ENCODE results near the gene RBM20. TPM values are rescaled to one million over a fixed set of nuclear protein-coding genes. Genes with fewer than 3 reads are reported as not detected.
A peak's percentile ranks its signal among the peaks of the same experiment; 100 is the strongest.

Gene RBM20
- total RNA-seq, 1 experiment from 2014 or later, result 1.2 TPM

- DNase-seq (ENCODE audit: low read depth, low spot score), result no peak
- in situ Hi-C loops (cut with HindIII; ENCODE audit: low pct_unique_long_range_greater_than_20kb, low sequenced_read_pairs), result no loop called here
Observed at GRCh38 chr10:110820321-110820814, 176.2 kb downstream of the RBM20 start.

DNA sequence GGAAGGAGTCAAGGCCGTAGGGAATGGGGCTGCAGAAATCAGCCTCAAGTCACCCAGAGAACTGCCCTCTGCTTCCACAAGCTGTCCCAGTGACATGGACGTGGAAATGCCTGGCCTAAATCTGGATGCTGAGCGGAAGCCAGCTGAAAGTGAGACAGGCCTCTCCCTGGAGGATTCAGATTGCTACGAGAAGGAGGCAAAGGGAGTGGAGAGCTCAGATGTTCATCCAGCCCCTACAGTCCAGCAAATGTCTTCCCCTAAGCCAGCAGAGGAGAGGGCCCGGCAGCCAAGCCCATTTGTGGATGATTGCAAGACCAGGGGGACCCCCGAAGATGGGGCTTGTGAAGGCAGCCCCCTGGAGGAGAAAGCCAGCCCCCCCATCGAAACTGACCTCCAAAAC lies 177.4 kb downstream of the RBM20 start:
- in situ Hi-C loops (cut with HindIII; ENCODE audit: low pct_unique_long_range_greater_than_20kb, low sequenced_read_pairs), result no loop called here
- DNase-seq (ENCODE audit: low read depth, low spot score), result no peak

GRCh38 chr10:110822035-110822711 lies 178.0 kb downstream of the RBM20 start:
- DNase-seq (ENCODE audit: low read depth, low spot score), result no peak
- in situ Hi-C loops (cut with HindIII; ENCODE audit: low pct_unique_long_range_greater_than_20kb, low sequenced_read_pairs), result no loop called here

DNA sequence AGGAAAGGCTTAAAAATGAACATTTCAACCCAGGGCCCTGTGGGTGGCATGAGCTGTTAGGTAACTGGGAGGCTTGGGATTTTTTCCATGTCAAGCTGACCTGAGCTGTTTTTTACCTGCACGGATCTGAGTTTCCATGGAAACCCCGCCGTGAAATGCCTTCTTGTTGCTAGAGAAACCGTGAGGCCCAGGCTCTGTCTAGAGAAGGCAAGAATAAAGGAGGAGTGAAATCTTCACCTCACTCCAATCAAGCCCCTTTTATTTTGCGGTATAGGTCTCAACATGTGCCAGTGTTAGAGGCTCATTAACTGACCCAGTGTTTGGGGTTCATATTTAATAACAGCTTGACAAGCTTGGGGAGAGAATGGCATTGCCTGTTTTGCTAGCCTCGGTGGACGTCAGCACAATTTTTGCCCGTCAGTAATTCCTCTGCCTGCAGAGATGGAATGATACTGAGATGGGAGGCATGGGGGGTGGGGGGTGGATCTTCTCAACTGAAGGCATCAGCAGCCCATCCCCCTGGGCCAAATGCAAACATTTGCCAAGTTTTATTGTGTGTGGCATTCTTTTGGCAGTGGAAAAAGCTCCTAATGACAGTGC lies 178.7 kb downstream of the RBM20 start:
- in situ Hi-C loops (cut with HindIII; ENCODE audit: low pct_unique_long_range_greater_than_20kb, low sequenced_read_pairs), result no loop called here
- no peak for DNase-seq (ENCODE audit: low read depth, low spot score)

DNA sequence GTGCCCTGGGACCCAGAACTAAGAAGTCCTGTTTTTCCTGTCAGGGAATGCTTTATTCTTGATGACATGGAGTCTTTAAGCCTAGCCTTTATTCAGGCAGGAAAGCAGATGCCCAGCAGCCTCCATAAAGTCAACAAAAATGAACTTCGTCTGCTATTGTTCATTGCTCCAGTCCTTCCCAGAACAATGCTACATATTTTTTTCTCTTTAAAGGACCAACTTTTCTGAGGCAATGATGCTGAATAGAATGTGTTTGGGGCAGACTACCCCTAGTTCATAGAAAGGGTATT lies 180.0 kb downstream of the RBM20 start:
- DNase-seq (ENCODE audit: low read depth, low spot score), result no peak
- in situ Hi-C loops (cut with HindIII; ENCODE audit: low pct_unique_long_range_greater_than_20kb, low sequenced_read_pairs), result no loop called here

DNA sequence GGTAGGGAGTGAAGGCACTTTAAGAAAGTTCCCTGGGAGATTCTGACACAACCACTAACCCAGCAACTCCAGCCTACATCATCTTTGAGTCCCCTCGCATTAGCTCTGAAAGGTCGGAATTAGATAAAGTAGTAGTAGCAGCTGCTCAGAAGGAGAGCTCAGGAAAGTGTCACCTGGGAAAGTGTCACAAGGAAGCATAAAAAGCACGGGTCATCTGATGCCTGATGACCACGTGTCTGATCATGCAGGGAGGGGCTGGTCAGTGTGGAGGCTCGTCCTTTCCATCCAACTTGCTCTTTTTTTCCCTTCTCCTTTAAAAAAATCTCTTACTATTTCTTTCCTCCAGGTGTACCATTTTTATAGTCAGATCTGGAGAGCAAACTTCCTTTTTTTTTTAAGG lies 180.5 kb downstream of the RBM20 start:
- no peak for DNase-seq (ENCODE audit: low read depth, low spot score)
- in situ Hi-C loops (cut with HindIII; ENCODE audit: low pct_unique_long_range_greater_than_20kb, low sequenced_read_pairs), result no loop called here

GRCh38 chr10:110825508-110825907 lies 181.4 kb downstream of the RBM20 start:
- no peak for DNase-seq (ENCODE audit: low read depth, low spot score)
- in situ Hi-C loops (cut with HindIII; ENCODE audit: low pct_unique_long_range_greater_than_20kb, low sequenced_read_pairs), result no loop called here

- in situ Hi-C loops (cut with HindIII; ENCODE audit: low pct_unique_long_range_greater_than_20kb, low sequenced_read_pairs), result no loop called here
- no peak for DNase-seq (ENCODE audit: low read depth, low spot score)
Observed at GRCh38 chr10:110827410-110827809, 183.3 kb downstream of the RBM20 start.

DNA sequence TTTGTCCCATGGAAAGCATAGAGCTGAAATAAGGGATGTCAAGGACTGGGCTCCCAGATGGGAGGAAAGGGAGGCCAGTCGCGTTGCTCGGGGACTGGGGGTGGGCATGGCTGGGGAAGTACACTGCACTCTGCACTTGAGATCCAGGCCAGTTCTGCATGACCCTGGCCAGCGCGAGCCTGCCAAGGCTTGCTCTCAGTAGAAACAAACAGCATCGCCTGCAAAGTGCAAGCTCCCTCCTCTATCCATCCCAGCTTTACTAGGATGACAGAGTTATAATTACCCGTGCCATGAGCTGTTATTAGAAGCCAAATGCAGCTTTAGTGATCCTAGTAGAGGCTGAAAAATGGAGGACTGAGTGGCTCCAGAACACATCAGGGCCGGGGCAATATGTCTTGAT lies 183.7 kb downstream of the RBM20 start:
- DNase-seq (ENCODE audit: low read depth, low spot score), result no peak
- in situ Hi-C loops (cut with HindIII; ENCODE audit: low pct_unique_long_range_greater_than_20kb, low sequenced_read_pairs), result no loop called here

- in situ Hi-C loops (cut with HindIII; ENCODE audit: low pct_unique_long_range_greater_than_20kb, low sequenced_read_pairs), result no loop called here
- DNase-seq (ENCODE audit: low read depth, low spot score), result no peak
Observed at GRCh38 chr10:110828525-110828924, 184.4 kb downstream of the RBM20 start.

DNA sequence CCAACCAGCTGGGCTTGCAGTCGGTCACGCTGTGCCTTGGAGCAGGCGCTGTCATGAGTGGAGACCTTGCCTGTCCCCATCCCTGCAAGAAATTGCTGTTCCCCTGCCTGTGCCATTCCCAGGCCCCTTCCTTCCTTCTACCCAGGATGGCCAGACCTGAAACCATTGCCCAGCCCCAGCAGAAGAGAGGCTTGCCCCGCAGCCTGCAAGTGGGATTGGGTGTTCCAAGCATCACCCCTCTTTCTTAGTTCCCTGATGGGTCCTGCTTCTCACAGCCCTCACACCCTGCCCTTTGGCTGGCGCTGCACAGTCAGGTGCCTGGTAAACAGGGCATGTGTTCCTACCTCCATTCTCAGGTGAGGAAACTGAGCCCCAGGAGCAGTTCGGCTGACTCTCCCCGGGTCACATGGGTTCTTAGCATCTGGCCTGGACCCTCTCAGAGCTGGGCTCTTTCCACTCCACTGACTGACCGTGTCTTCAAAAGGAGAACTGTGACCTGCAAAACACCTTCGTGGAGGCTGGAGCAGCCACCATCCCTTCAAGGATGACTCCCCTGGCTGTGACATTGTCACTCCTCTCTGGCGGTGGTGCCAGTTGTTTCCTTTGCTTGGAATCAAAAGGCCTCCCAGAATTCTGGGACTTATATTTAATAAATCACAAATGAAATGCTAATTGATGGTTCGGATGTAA lies 185.7 kb downstream of the RBM20 start:
- in situ Hi-C loops (cut with HindIII; ENCODE audit: low pct_unique_long_range_greater_than_20kb, low sequenced_read_pairs), result no loop called here

GRCh38 chr10:110833234-110833940 lies 189.3 kb downstream of the RBM20 start:
- in situ Hi-C loops (cut with HindIII; ENCODE audit: low pct_unique_long_range_greater_than_20kb, low sequenced_read_pairs), result no loop called here
- no peak for DNase-seq (ENCODE audit: low read depth, low spot score)

More for the DNA sequence above, 185.7 kb downstream of the RBM20 start:
- DNase-seq (ENCODE audit: low read depth, low spot score), result no peak

GRCh38 chr10:110833941-110834628 lies 189.9 kb downstream of the RBM20 start:
- DNase-seq (ENCODE audit: low read depth, low spot score), result no peak
- in situ Hi-C loops (cut with HindIII; ENCODE audit: low pct_unique_long_range_greater_than_20kb, low sequenced_read_pairs), result no loop called here

DNA sequence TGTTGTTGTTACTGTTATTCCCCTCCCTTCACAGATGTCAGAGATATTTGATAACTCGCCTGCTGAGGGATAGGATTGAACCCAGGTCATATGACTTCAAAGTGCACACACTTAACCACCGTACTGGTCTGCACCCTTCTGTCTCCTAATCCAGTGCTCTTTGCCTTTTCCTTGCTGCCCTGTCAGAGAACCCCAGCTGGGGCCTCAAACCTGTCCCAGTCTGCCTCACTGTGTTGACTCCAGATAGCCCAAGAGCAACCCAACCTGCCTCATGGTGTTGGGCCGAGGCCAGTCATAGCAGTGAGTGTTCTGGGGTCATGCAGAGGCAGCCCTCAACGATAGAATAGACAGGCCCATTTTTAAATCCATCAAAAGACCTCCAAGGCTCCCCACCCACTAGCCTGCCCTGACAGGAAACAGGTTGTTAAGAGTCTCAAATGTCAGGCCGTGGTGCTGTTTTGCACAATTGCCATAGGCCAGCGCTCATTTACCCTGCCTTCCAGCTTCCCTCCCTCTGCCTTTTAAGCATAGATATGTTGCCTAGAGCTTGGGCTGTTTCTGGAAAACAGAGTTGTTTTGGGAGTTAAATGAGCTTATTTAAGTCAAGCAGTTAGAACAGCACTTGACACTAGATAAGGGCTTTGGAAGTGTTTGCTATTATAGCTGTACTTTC lies 190.6 kb downstream of the RBM20 start:
- in situ Hi-C loops (cut with HindIII; ENCODE audit: low pct_unique_long_range_greater_than_20kb, low sequenced_read_pairs), result no loop called here
- no peak for DNase-seq (ENCODE audit: low read depth, low spot score)

DNA sequence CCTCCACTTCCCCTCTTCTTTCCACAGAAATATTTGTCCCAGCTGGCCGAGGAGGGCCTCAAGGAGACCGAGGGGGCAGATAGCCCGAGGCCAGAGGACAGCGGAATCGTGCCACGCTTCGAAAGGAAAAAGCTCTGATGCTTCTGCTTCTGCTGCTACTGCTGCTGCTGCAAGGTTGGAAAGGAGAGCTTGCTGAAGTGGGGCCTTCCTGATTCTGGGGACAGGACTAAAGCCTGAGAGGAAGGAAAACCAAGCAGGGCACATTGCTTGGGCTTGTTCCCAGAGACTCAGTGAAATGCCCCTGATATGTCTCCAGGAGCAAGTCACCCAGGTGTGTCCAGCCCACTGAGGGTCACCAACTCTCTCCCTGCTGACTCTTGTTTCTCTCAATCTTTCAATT lies 191.7 kb downstream of the RBM20 start:
- no peak for DNase-seq (ENCODE audit: low read depth, low spot score)
- in situ Hi-C loops (cut with HindIII; ENCODE audit: low pct_unique_long_range_greater_than_20kb, low sequenced_read_pairs), result no loop called here

- no peak for DNase-seq (ENCODE audit: low read depth, low spot score)
- in situ Hi-C loops (cut with HindIII; ENCODE audit: low pct_unique_long_range_greater_than_20kb, low sequenced_read_pairs), result no loop called here
Observed at GRCh38 chr10:110836706-110837105, 192.6 kb downstream of the RBM20 start.

DNA sequence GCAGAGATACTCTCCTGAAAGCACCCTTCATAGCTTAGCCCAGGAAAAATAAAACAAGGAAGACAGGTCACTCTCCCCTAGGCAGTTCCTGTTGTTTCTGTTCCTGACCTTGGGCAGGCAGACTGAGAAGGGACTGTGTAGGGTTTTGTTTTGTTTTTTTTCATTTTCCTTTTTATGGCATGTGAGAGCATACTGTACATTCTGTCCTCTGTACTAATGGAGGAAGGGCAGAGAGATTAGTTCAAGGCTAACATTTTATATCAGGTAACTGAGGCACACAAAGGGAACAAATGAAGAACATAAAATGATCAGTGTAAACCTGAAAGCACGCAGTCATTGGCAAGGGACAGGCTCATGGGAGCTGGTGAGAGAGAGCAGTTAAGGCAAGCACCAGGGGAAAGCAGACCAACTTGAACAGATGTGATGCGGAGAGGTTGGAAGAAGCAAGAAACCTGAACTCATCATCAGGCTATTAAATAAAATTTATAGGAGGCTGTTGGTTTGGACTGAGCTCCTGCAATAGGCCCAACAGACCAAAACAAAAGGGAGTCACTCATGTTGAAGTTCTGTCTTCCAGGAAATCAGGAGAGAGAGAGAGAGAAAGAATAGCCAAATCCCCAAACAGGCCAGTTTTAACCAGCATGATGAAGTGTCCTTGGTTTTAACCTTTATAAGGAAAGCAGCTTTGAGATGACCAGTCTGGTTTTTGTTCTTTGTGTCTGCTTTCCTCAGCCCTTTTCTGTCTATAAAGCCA lies 193.5 kb downstream of the RBM20 start:
- in situ Hi-C loops (cut with HindIII; ENCODE audit: low pct_unique_long_range_greater_than_20kb, low sequenced_read_pairs), result no loop called here

More for the DNA sequence above, 193.5 kb downstream of the RBM20 start:
- DNase-seq (ENCODE audit: low read depth, low spot score), result peak; percentile 43

All from SK-MEL-5 (cell line).